Osteocyte (in vitro differentiated cells): ENCODE data around the gene ITPR1. TPM values are rescaled to one million over a fixed set of nuclear protein-coding genes. Genes with fewer than 3 reads are reported as not detected.

ENCODE experiments used
- DNase-seq: peaks from one replicate; pipeline ENCODE4 v3.0.0; 2021; ENCODE audit warnings: mixed read lengths; ENCODE audit not compliant: unreplicated experiment; ENCODE audit errors: extremely low spot score
- H3K27ac Mint-ChIP-seq: one replicate; pipeline ENCODE4 v1.8.0; 2021; ENCODE audit warnings: mild to moderate bottlenecking, mixed read lengths; ENCODE audit not compliant: unreplicated experiment
- H3K27me3 Mint-ChIP-seq: one replicate; pipeline ENCODE4 v1.8.0; 2021; ENCODE audit warnings: mixed read lengths; ENCODE audit not compliant: unreplicated experiment
- H3K36me3 Mint-ChIP-seq: one replicate; pipeline ENCODE4 v1.8.0; 2021; ENCODE audit warnings: mixed read lengths; ENCODE audit not compliant: unreplicated experiment
- H3K4me1 Mint-ChIP-seq: one replicate; pipeline ENCODE4 v1.8.0; 2021; ENCODE audit warnings: mixed read lengths; ENCODE audit not compliant: unreplicated experiment
- H3K4me3 Mint-ChIP-seq: one replicate; pipeline ENCODE4 v1.8.0; 2021; ENCODE audit warnings: mild to moderate bottlenecking, moderate library complexity, mixed read lengths; ENCODE audit not compliant: unreplicated experiment
- H3K9me3 Mint-ChIP-seq: one replicate; pipeline ENCODE4 v1.8.0; 2021; ENCODE audit warnings: mixed read lengths; ENCODE audit not compliant: unreplicated experiment
- CTCF ChIP-seq: fragments of 200-600 bp; sonication (generic); IDR thresholded peaks from 2 replicates; pipeline ENCODE4 v1.5.0; 2021; ENCODE audit warnings: antibody characterized with exemption, mild to moderate bottlenecking, moderate library complexity
- total RNA-seq: library from RNA; stranded (reverse); gene quantifications from 2 replicates; pipeline ENCODE4 v1.2.1, GENCODE V29; 2021

Gene ITPR1
- total RNA-seq, 1 donor from 2014 or later, result 34.3 TPM

DNA sequence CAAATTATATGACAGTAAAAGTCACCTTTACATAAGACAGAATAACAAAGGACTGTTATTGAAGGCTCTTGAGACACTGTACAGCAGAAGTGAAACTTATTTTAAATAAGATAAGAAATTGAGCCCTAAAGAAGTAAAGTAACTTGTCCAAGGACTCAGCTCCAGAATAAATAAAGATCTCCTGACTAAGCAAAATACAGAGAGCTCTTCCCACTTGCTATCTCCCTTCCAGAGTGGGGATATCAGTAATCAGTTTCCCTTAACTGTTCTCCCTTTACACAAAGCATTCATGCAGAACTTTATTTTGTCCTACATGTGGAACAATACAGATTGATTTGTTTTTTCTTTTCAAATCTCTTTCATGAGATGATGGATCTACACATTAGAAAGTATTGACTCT is 356.6 kb downstream of the ITPR1 start:
- Mint-ChIP-seq H3K27me3 (no peaks in the 10 kb centered on the region), H3K4me1 (peaks cover 6% of the 10 kb centered on the region), H3K27ac (no peak overlapping the region), H3K9me3 (no peaks in the 10 kb centered on the region), H3K4me3 (no peak overlapping the region), H3K36me3 (no peaks in the 10 kb centered on the region)
- TF ChIP-seq CTCF, result no peak
- no peak for DNase-seq

DNA sequence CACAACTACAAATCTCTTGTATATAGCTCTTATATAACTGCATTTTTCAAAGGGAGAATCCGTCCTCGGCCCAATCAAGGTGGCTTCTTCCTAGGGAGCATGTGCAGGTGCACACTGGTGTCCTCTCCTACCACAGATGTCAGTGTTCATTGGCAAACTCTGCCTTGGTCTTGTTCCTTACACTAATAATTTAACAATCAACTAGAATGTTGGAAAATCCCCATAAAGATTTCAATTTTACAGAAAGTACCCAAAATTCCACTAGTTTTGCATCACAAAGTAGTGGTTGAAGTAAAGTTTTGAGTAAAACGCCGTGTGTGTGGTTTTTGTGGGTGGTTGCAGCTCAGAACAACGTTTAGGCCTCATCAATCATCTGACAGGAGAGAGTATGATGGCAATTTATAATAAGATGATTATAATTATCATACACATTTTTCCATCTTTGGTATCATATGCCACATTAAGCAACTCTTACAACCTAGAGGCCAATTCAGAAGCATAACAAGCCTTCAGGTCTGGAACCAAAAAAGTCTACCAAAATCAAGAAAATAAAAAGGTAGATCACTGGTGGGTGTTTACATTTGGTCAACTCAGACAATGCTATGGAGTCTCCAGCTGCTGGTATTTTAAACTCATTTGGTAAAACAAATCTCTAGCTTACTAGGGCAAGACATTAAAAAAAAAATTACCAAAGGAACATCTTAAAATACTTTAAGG is 357.2 kb downstream of the ITPR1 start:
- no peaks in the 10 kb centered on the region for H3K9me3 Mint-ChIP-seq
- no peak overlapping the region for H3K27ac Mint-ChIP-seq
- H3K36me3 Mint-ChIP-seq, result no peaks in the 10 kb centered on the region
- H3K4me1 Mint-ChIP-seq, result peaks cover 6% of the 10 kb centered on the region
- no peak for DNase-seq
- no peak for TF ChIP-seq CTCF
- H3K27me3 Mint-ChIP-seq, result no peaks in the 10 kb centered on the region
- no peak overlapping the region for H3K4me3 Mint-ChIP-seq

GRCh38 chr3:4850928-4851265 is 357.7 kb downstream of the ITPR1 start:
- H3K27me3 Mint-ChIP-seq, result no peaks in the 10 kb centered on the region
- H3K9me3 Mint-ChIP-seq, result peaks cover 3% of the 10 kb centered on the region
- no peaks in the 10 kb centered on the region for H3K36me3 Mint-ChIP-seq
- H3K4me1 Mint-ChIP-seq, result peaks cover 6% of the 10 kb centered on the region
- no peak overlapping the region for H3K27ac Mint-ChIP-seq
- no peak for TF ChIP-seq CTCF
- H3K4me3 Mint-ChIP-seq, result no peak overlapping the region
- DNase-seq, result no peak

- no peak for DNase-seq
Measured at GRCh38 chr3:4852780-4853748, 359.9 kb downstream of the ITPR1 start.

More at GRCh38 chr3:4852780-4853748, 359.9 kb downstream of the ITPR1 start:
- H3K27ac Mint-ChIP-seq, result no peak overlapping the region
- H3K27me3 Mint-ChIP-seq, result no peaks in the 10 kb centered on the region
- no peak for TF ChIP-seq CTCF
- H3K4me1 Mint-ChIP-seq, result peaks cover 6% of the 10 kb centered on the region
- H3K9me3 Mint-ChIP-seq, result peaks cover 3% of the 10 kb centered on the region
- no peaks in the 10 kb centered on the region for H3K36me3 Mint-ChIP-seq
- no peak overlapping the region for H3K4me3 Mint-ChIP-seq
